HCT116 (cell line): Measurements from ENCODE around the gene KAZN. TPM values are rescaled to one million over a fixed set of nuclear protein-coding genes. Genes with fewer than 3 reads are reported as not detected.

Experiments
- ATAC-seq: fragments of 200-7000 bp; cut with Tn5 transposase; 2 replicates; pipeline ENCODE4 v1.9.1; 2020; ENCODE audit warnings: mild to moderate bottlenecking, moderate library complexity
- BruUV-seq: library from RNA; stranded (reverse); fragments of 400-500 nt; replicated peaks from 2 replicates; lab custom pipeline; 2021; lab: Mats Ljungman, UMichigan
- CTCF ChIA-PET: fragments of 300-600 bp; sonication (Branson Sonifier 250); formaldehyde crosslinking; loops from one replicate; lab custom pipeline; 2021; ENCODE audit warnings: antibody characterized with exemption; lab: Charles Lee
- POLR2A ChIA-PET: fragments of 300-600, 350-600 bp; sonication (Branson Sonifier 250); formaldehyde crosslinking; loops from one replicate; lab custom pipeline; 2021; ENCODE audit warnings: antibody characterized with exemption; lab: Charles Lee
- RAD21 ChIA-PET, 2 experiments: fragments of 300-600 bp; sonication (Branson Sonifier 250); formaldehyde crosslinking; loops; one replicate each; lab custom pipeline; 2023; ENCODE audit warnings: low total read pairs in 2 of 2; ENCODE audit not compliant: uncharacterized antibody in 2 of 2, unreplicated experiment in 2 of 2, low non-redundant PET in 1 of 2; lab: Charles Lee
- DNase-seq: peaks from one replicate; pipeline ENCODE4 v3.0.0-alpha.2; 2010; ENCODE audit warnings: low read depth, low spot score
- H2AFZ ChIP-seq: fragments of 200-600 bp; shearing (Covaris generic), sonication (generic); 2 replicates; pipeline ENCODE4 v1.6.1; 2017; ENCODE audit warnings: low read depth, mixed run types, mixed read lengths, antibody characterized with exemption, low read length; ENCODE audit not compliant: poor library complexity, severe bottlenecking
- H3K27ac ChIP-seq: 2 replicates; pipeline ENCODE4 v1.5.1; 2012; ENCODE audit warnings: low read depth, low read length
- H3K27me3 ChIP-seq: fragments of 200-600 bp; sonication (generic); 2 replicates; pipeline ENCODE4 v1.6.1; 2016; ENCODE audit warnings: mixed run types, low read length, mixed read lengths; ENCODE audit not compliant: insufficient read depth
- H3K36me3 ChIP-seq, 2 experiments: fragments of 200-500 bp in 1 of 2; fragments of 200-600 bp in 1 of 2; sonication (Bioruptor generic) in 1 of 2; sonication (generic) in 1 of 2; 2 replicates each; pipeline versions ENCODE4 v1.5.1 to v1.6.1; 2014 to 2016; ENCODE audit warnings: low read length in 2 of 2, inconsistent platforms in 1 of 2, mixed read lengths in 1 of 2, mixed run types in 1 of 2; ENCODE audit not compliant: insufficient read depth in 2 of 2, control insufficient read depth in 1 of 2
- H3K4me1 ChIP-seq, 2 experiments: fragments of 200-600 bp in 1 of 2; sonication (generic) in 1 of 2; 2 replicates each; pipeline versions ENCODE4 v1.5.1 to v1.6.1; 2012 to 2017; ENCODE audit warnings: low read length in 2 of 2, inconsistent platforms in 1 of 2, mild to moderate bottlenecking in 1 of 2, mixed read lengths in 1 of 2, mixed run types in 1 of 2, moderate library complexity in 1 of 2; ENCODE audit not compliant: insufficient read depth in 2 of 2, control insufficient read depth in 1 of 2
- H3K4me2 ChIP-seq: fragments of 200-600 bp; sonication (generic); 2 replicates; pipeline ENCODE4 v1.6.1; 2017; ENCODE audit warnings: mixed run types, low read length, mixed read lengths
- H3K4me3 ChIP-seq, 2 experiments: fragments of 200-600 bp in 1 of 2; sonication (generic) in 1 of 2; replicated peaks in 1 of 2; 2 replicates each; pipeline ENCODE4 v1.5.1; 2011 to 2016; ENCODE audit warnings: low read length in 2 of 2, control low read depth in 1 of 2, low read depth in 1 of 2, mild to moderate bottlenecking in 1 of 2, mixed read lengths in 1 of 2, mixed run types in 1 of 2
- H3K79me2 ChIP-seq: fragments of 200-600 bp; sonication (generic); 2 replicates; pipeline ENCODE4 v1.6.1; 2017; ENCODE audit warnings: mild to moderate bottlenecking, mixed run types, low read length, moderate library complexity, mixed read lengths; ENCODE audit not compliant: insufficient read depth
- H3K9ac ChIP-seq: fragments of 200-600 bp; sonication (generic); 2 replicates; pipeline ENCODE4 v1.6.1; 2016; ENCODE audit warnings: low read length, mixed read lengths
- H3K9me2 ChIP-seq: fragments of 200-600 bp; sonication (generic), shearing (Covaris generic); 2 replicates; pipeline ENCODE4 v1.6.1; 2017; ENCODE audit warnings: mixed run types, mild to moderate bottlenecking, moderate library complexity; ENCODE audit not compliant: insufficient read depth
- H3K9me3 ChIP-seq, 2 experiments: fragments of 200-500 bp in 1 of 2; fragments of 200-600 bp in 1 of 2; sonication (Bioruptor generic) in 1 of 2; sonication (generic) in 1 of 2; 2 replicates each; pipeline ENCODE4 v1.6.1; 2014 to 2017; ENCODE audit warnings: low read length in 2 of 2, mixed read lengths in 2 of 2, inconsistent platforms in 1 of 2, low read depth in 1 of 2, mild to moderate bottlenecking in 1 of 2, mixed run types in 1 of 2, moderate library complexity in 1 of 2; ENCODE audit not compliant: control insufficient read depth in 1 of 2, insufficient read depth in 1 of 2
- H4K20me1 ChIP-seq: fragments of 200-600 bp; sonication (generic), shearing (Covaris generic); 2 replicates; pipeline ENCODE4 v1.6.1; 2017; ENCODE audit warnings: mixed run types, mild to moderate bottlenecking, moderate library complexity; ENCODE audit not compliant: insufficient read depth
- CBX3 ChIP-seq: IDR thresholded peaks from 2 replicates; pipeline ENCODE4 v1.6.1; 2012; ENCODE audit warnings: low read depth
- CEBPB ChIP-seq: IDR thresholded peaks from 2 replicates; pipeline ENCODE4 v1.6.1; 2012; ENCODE audit warnings: low read depth
- CTCF ChIP-seq, 3 experiments: fragments of 200-600 bp in 1 of 3; sonication (generic) in 1 of 3; IDR thresholded peaks in 2 of 3; conservative IDR thresholded peaks in 1 of 3; 2 replicates each; pipeline ENCODE4 v1.5.1; 2012 to 2017; ENCODE audit warnings: low read depth in 2 of 3, low read length in 2 of 3, antibody characterized with exemption in 1 of 3, borderline replicate concordance in 1 of 3, control low read depth in 1 of 3, mild to moderate bottlenecking in 1 of 3, mixed read lengths in 1 of 3, mixed run types in 1 of 3, moderate library complexity in 1 of 3; ENCODE audit not compliant: insufficient read depth in 1 of 3
- EGR1 ChIP-seq: IDR thresholded peaks from 2 replicates; pipeline ENCODE4 v1.6.1; 2012; ENCODE audit warnings: low read depth
- ELF1 ChIP-seq: IDR thresholded peaks from 2 replicates; pipeline ENCODE4 v1.6.1; 2012; ENCODE audit warnings: low read depth, borderline replicate concordance
- EZH2 ChIP-seq: fragments of 200-600 bp; sonication (generic); IDR thresholded peaks from 2 replicates; pipeline ENCODE4 v1.6.1; 2017; ENCODE audit warnings: antibody characterized with exemption, mixed run types
- POLR2A ChIP-seq: IDR thresholded peaks from 2 replicates; pipeline ENCODE4 v1.7.0; 2011; ENCODE audit warnings: borderline replicate concordance; ENCODE audit not compliant: insufficient read depth, insufficient read length; ENCODE audit errors: extremely low read depth
- SRF ChIP-seq: IDR thresholded peaks from 2 replicates; pipeline ENCODE4 v1.6.1; 2012; ENCODE audit warnings: low read depth
- YY1 ChIP-seq: IDR thresholded peaks from 2 replicates; pipeline ENCODE4 v1.6.1; 2011; ENCODE audit warnings: low read length, low read depth, moderate library complexity, mild to moderate bottlenecking; ENCODE audit not compliant: insufficient replicate concordance; ENCODE audit errors: extremely low read depth
- ZNF274 ChIP-seq: fragments of 200-500 bp; sonication (Bioruptor generic); IDR thresholded peaks from 2 replicates; pipeline ENCODE4 v1.6.1; 2014; ENCODE audit warnings: mild to moderate bottlenecking, low read depth, low read length, inconsistent platforms
- intact Hi-C: fragments of 100-400 bp; cut with micrococcal nuclease; formaldehyde crosslinking; loops from 2 replicates; pipeline ENCODE4 v1.10.0; 2022
- total RNA-seq: library from RNA; stranded (reverse); gene quantifications from one replicate; pipeline ENCODE4 v1.2.1, GENCODE V29; 2021; ENCODE audit not compliant: unreplicated experiment
- TF ChIP-seq, protein P1 (sequence below): IDR thresholded peaks from 2 replicates; pipeline ENCODE4 v1.6.1; 2012

The KAZN gene
- total RNA-seq, 1 experiment from 2014 or later, result 13.4 TPM

DNA sequence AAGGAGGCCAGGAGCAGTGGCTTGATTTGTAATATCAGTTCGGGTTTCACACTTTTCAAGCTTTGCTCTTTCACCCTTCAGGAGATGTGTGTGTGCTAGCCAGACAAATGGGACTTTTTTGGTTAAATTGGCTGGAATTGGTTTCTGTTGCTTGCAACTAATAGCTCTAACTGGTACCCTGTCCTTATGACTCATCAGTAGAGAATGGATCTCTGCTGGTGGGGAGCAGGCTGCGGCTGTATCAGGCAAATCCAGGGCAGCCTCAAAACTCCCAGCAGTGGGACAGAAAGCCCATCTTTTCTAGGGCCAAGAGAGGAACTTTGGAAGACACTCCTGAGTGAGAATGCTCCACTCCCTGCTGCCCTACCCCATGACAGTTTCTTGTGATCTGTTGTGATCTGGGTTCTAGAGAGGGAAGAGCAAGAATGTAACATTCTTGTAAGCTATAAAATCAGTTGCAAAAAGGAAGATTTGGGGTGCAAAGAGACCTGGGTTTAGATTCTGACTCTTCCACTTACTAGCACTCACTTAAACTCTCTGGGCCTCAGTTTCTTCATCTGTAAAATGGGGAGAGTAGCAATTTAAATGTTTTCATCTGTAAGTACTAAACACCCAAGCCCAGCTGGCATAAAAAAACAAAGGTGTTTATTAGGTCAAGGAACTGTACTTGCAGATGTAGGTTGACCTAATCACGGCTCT lies 298.0 kb downstream of the KAZN start:
- no peaks in the 10 kb centered on the region for H3K9me2 ChIP-seq
- BruUV-seq, result no TSS peak
- no peaks in the 10 kb centered on the region for H3K9me3 ChIP-seq
- DNase-seq (no peak), ATAC-seq (no peak)
- ChIA-PET POLR2A (no interaction called here), CTCF (interaction anchor here (1.2 kb wide), 1 partner anchor 19 kb away, joined by 3 read pairs; no protein-coding TSS in a partner anchor), RAD21 (no interaction called here)
- H3K4me3 ChIP-seq, result no peak overlapping the region
- H3K36me3 ChIP-seq, result no peaks in the 10 kb centered on the region
- H3K4me1 ChIP-seq, result peaks cover 2 to 14% of the 10 kb centered on the region in 2 experiments; a peak in 3 of 4 replicates
- intact Hi-C loops, result no loop called here
- no peak overlapping the region for H3K9ac ChIP-seq
- H3K27me3 ChIP-seq, result no peaks in the 10 kb centered on the region; the same call in 1 of the 2 replicates
- TF ChIP-seq CBX3, result no peak
- TF ChIP-seq, protein P1, sequence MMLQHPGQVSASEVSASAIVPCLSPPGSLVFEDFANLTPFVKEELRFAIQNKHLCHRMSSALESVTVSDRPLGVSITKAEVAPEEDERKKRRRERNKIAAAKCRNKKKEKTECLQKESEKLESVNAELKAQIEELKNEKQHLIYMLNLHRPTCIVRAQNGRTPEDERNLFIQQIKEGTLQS, result no peak
- no peak for TF ChIP-seq EGR1
- no peak for TF ChIP-seq YY1
- no peak for TF ChIP-seq ELF1
- no peak for TF ChIP-seq POLR2A
- H2AFZ ChIP-seq, result no peak overlapping the region
- H3K4me2 ChIP-seq, result no peak overlapping the region
- no peaks in the 10 kb centered on the region for H4K20me1 ChIP-seq
- H3K79me2 ChIP-seq, result no peaks in the 10 kb centered on the region
- H3K27ac ChIP-seq, result no peak overlapping the region

DNA sequence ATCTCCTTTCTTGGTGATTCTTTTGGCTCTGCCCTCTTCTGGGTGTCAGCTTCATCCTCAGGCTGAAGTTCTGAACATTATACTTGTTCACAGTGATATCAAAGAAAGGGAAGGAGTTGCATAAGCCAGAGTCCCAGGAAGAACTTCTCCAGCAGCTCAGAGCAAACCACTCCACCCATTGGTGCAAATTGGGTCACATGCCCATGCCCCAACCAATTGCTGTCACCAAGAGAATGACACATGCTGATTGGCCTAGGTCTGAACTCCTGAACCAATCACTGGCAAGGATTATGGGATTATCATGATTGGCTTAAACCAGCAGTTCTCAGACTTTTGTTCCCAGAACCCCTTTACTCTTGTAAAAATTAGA lies 298.6 kb downstream of the KAZN start:
- ATAC-seq (peak; percentile 72), DNase-seq (peak; percentile 28)
- H3K9me3 ChIP-seq, result no peaks in the 10 kb centered on the region
- H4K20me1 ChIP-seq, result no peaks in the 10 kb centered on the region
- ChIA-PET POLR2A (no interaction called here), CTCF (interaction anchor here (1.2 kb wide), 1 partner anchor 18 kb away, joined by 3 read pairs; no protein-coding TSS in a partner anchor), RAD21 (no interaction called here)
- no peak overlapping the region for H3K9ac ChIP-seq
- H3K36me3 ChIP-seq, result no peaks in the 10 kb centered on the region
- no peak overlapping the region for H3K4me3 ChIP-seq
- no TSS peak for BruUV-seq
- H3K79me2 ChIP-seq, result no peaks in the 10 kb centered on the region
- no peaks in the 10 kb centered on the region for H3K9me2 ChIP-seq
- no peak overlapping the region for H3K4me2 ChIP-seq
- TF ChIP-seq CTCF (IDR thresholded peaks at IDR 0.05 in 2 of 3, conservative IDR thresholded peaks at IDR 0.05 in 1 of 3; ENCODE audit: borderline replicate concordance in 1 of 3, insufficient read depth in 1 of 3, low read depth in 2 of 3, low read length in 2 of 3) (no peak), POLR2A (no peak), EZH2 (no peak), CEBPB (no peak), ZNF274 (no peak), SRF (no peak)
- TF ChIP-seq, protein P1, result no peak
- H2AFZ ChIP-seq, result no peak overlapping the region
- no peaks in the 10 kb centered on the region for H3K27me3 ChIP-seq
- H3K27ac ChIP-seq, result no peak overlapping the region
- intact Hi-C loops, result no loop called here
- peaks cover 2 to 14% of the 10 kb centered on the region in 2 experiments; a peak in 3 of 4 replicates for H3K4me1 ChIP-seq
